SK-N-SH (cell line): ENCODE results near the gene SPAG8. TPM values are rescaled to one million over a fixed set of nuclear protein-coding genes. Genes with fewer than 3 reads are reported as not detected.

Experiments
- CTCF ChIA-PET: fragments of 300-600, 350-600 bp; formaldehyde crosslinking; extraction: SDS; loops from one replicate; lab custom pipeline; 2021; lab: Yijun Ruan, JAX
- POLR2A ChIA-PET: fragments of 350-600 bp; sonication (Branson Sonifier 250); formaldehyde crosslinking; extraction: SDS; loops from one replicate; lab custom pipeline; 2020; ENCODE audit warnings: antibody characterized with exemption, inconsistent platforms; lab: Yijun Ruan, JAX
- DNase-seq: peaks from one replicate; pipeline ENCODE4 v3.0.0; 2012
- H2AFZ ChIP-seq: fragments of 200-600 bp; sonication (generic); 2 replicates; pipeline ENCODE4 v1.8.1; 2016; ENCODE audit warnings: antibody characterized with exemption, mild to moderate bottlenecking, low read depth
- H3F3A ChIP-seq: fragments of 200-600 bp; sonication (generic); replicated peaks from 2 replicates; pipeline ENCODE3; 2016; ENCODE audit warnings: antibody characterized with exemption, mild to moderate bottlenecking; ENCODE audit not compliant: insufficient read depth
- H3K27ac ChIP-seq, 2 experiments: fragments of 200-500 bp in 1 of 2; fragments of 200-600 bp in 1 of 2; sonication (Bioruptor generic) in 1 of 2; sonication (generic), shearing (Covaris generic) in 1 of 2; 2 replicates each; pipeline versions ENCODE4 v1.5.1 to v1.6.1; 2014 to 2016; ENCODE audit warnings: low read depth in 2 of 2, inconsistent platforms in 1 of 2, low read length in 1 of 2, mild to moderate bottlenecking in 1 of 2, mixed read lengths in 1 of 2
- H3K27me3 ChIP-seq: fragments of 200-600 bp; sonication (generic), shearing (Covaris generic); 2 replicates; pipeline ENCODE4 v1.6.1; 2016; ENCODE audit warnings: mixed run types; ENCODE audit not compliant: insufficient read depth
- H3K36me3 ChIP-seq, 2 experiments: fragments of 200-500 bp in 1 of 2; fragments of 200-600 bp in 1 of 2; sonication (Bioruptor generic) in 1 of 2; sonication (generic) in 1 of 2; replicated peaks in 1 of 2; 2 replicates each; pipeline versions ENCODE3 to v1.5.1; 2014 to 2016; ENCODE audit warnings: low read length in 1 of 2, mild to moderate bottlenecking in 1 of 2; ENCODE audit not compliant: insufficient read depth in 2 of 2, control insufficient read depth in 1 of 2
- H3K4me1 ChIP-seq, 2 experiments: fragments of 200-500 bp in 1 of 2; fragments of 200-600 bp in 1 of 2; sonication (Bioruptor generic) in 1 of 2; sonication (generic), shearing (Covaris generic) in 1 of 2; 2 replicates each; pipeline versions ENCODE4 v1.5.1 to v1.6.1; 2014 to 2016; ENCODE audit warnings: low read depth in 1 of 2, low read length in 1 of 2, mixed run types in 1 of 2; ENCODE audit not compliant: insufficient read depth in 2 of 2, control insufficient read depth in 1 of 2
- H3K4me2 ChIP-seq: fragments of 200-600 bp; sonication (generic), shearing (Covaris generic); 2 replicates; pipeline ENCODE4 v1.6.1; 2017; ENCODE audit warnings: mixed run types
- H3K4me3 ChIP-seq, 2 experiments: fragments of 200-500 bp in 1 of 2; fragments of 200-600 bp in 1 of 2; sonication (Bioruptor generic) in 1 of 2; sonication (generic), shearing (Covaris generic) in 1 of 2; 2 replicates each; pipeline versions ENCODE4 v1.5.1 to v1.8.1; 2014 to 2016; ENCODE audit warnings: low read depth in 2 of 2, inconsistent platforms in 1 of 2, low read length in 1 of 2, mild to moderate bottlenecking in 1 of 2, mixed read lengths in 1 of 2, moderate library complexity in 1 of 2
- H3K79me2 ChIP-seq: fragments of 200-600 bp; sonication (generic); 2 replicates; pipeline ENCODE4 v1.8.1; 2017; ENCODE audit warnings: mild to moderate bottlenecking; ENCODE audit not compliant: insufficient read depth
- H3K9ac ChIP-seq: fragments of 200-600 bp; sonication (generic); 2 replicates; pipeline ENCODE4 v1.6.1; 2017; ENCODE audit warnings: mixed run types
- H3K9me2 ChIP-seq: fragments of 200-600 bp; sonication (generic); 2 replicates; pipeline ENCODE4 v1.6.1; 2017; ENCODE audit warnings: mixed run types
- H3K9me3 ChIP-seq: fragments of 200-600 bp; sonication (generic); 2 replicates; pipeline ENCODE4 v1.6.1; 2017; ENCODE audit warnings: mixed run types, mild to moderate bottlenecking, moderate library complexity
- H4K20me1 ChIP-seq: fragments of 200-600 bp; sonication (generic); 2 replicates; pipeline ENCODE4 v1.6.1; 2017; ENCODE audit warnings: mild to moderate bottlenecking, mixed run types; ENCODE audit not compliant: insufficient read depth
- CHD2 ChIP-seq: fragments of 150-350 bp; IDR thresholded peaks from 2 replicates; pipeline ENCODE4 v1.6.1; 2018; ENCODE audit warnings: low read length; ENCODE audit not compliant: partially characterized antibody
- CTCF ChIP-seq: fragments of 200-600 bp; sonication (generic); IDR thresholded peaks from 2 replicates; pipeline ENCODE4 v1.6.1; 2017; ENCODE audit warnings: antibody characterized with exemption, mild to moderate bottlenecking, moderate library complexity
- ELF1 ChIP-seq: IDR thresholded peaks from 2 replicates; pipeline ENCODE4 v1.4.0; 2012
- EP300 ChIP-seq, 2 experiments: IDR thresholded peaks; 2 replicates each; pipeline versions ENCODE4 v1.4.0 to v1.6.1; 2012; ENCODE audit warnings: borderline replicate concordance in 1 of 2, low read depth in 1 of 2, low read length in 1 of 2
- MAX ChIP-seq: IDR thresholded peaks from 2 replicates; pipeline ENCODE4 v1.4.0; 2012; ENCODE audit warnings: low read depth
- MEF2A ChIP-seq: IDR thresholded peaks from 2 replicates; pipeline ENCODE4 v1.4.0; 2012; ENCODE audit warnings: low read depth, borderline replicate concordance
- NRF1 ChIP-seq: IDR thresholded peaks from 2 replicates; pipeline ENCODE4 v1.6.1; 2012; ENCODE audit warnings: low read depth, mild to moderate bottlenecking, low read length
- RCOR1 ChIP-seq: fragments of 150-350 bp; IDR thresholded peaks from 2 replicates; pipeline ENCODE4 v1.6.1; 2017; ENCODE audit warnings: antibody characterized with exemption, low read length
- TCF12 ChIP-seq: IDR thresholded peaks from 2 replicates; pipeline ENCODE4 v1.4.0; 2012
- USF1 ChIP-seq: IDR thresholded peaks from 2 replicates; pipeline ENCODE4 v1.4.0; 2012; ENCODE audit warnings: low read depth, borderline replicate concordance
- YY1 ChIP-seq: IDR thresholded peaks from 2 replicates; pipeline ENCODE4 v1.4.0; 2012; ENCODE audit warnings: low read depth, mild to moderate bottlenecking
- WGBS: methylation state at CpG from one replicate; pipeline ENCODE4 v1.1.6; 2017; ENCODE audit warnings: low lambda C conversion rate; 5-methylcytosine and 5-hydroxymethylcytosine counted together
- polyA plus RNA-seq, 3 experiments: library from polyadenylated mRNA; depleted of rRNA; stranded (reverse); fragments of >200 nt; gene quantifications; 2 replicates each; pipeline ENCODE4 v1.2.3, GENCODE V29; 2012
- TF ChIP-seq, protein P1 (sequence below): fragments of 150-350 bp; IDR thresholded peaks from 2 replicates; pipeline ENCODE4 v1.6.1; 2016; ENCODE audit warnings: mild to moderate bottlenecking, low read depth, low read length

The SPAG8 gene
- polyA plus RNA-seq, 1 of the 3 experiments (the other 2 are of a cell fraction) = 1.5 TPM

- no peak for TF ChIP-seq MEF2A
- no peak for TF ChIP-seq YY1
- TF ChIP-seq NRF1 = no peak
- TF ChIP-seq, protein P1, sequence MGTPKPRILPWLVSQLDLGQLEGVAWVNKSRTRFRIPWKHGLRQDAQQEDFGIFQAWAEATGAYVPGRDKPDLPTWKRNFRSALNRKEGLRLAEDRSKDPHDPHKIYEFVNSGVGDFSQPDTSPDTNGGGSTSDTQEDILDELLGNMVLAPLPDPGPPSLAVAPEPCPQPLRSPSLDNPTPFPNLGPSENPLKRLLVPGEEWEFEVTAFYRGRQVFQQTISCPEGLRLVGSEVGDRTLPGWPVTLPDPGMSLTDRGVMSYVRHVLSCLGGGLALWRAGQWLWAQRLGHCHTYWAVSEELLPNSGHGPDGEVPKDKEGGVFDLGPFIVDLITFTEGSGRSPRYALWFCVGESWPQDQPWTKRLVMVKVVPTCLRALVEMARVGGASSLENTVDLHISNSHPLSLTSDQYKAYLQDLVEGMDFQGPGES = no peak
- no peak for TF ChIP-seq MAX
- TF ChIP-seq ELF1 = no peak
- no peak for TF ChIP-seq CTCF
- TF ChIP-seq TCF12 = no peak
- TF ChIP-seq EP300 (IDR thresholded peaks at IDR 0.05; ENCODE audit: borderline replicate concordance in 1 of 2, low read depth in 1 of 2, low read length in 1 of 2) = no peak
- no peak for TF ChIP-seq USF1
- 93% methylated on average over 1 of the region's 1 CpG for WGBS
- Histone ChIP-seq H3K79me2 (no peaks in the 10 kb centered on the region), H2AFZ (no peak overlapping the region), H3K9ac (no peak overlapping the region), H3K9me2 (no peaks in the 10 kb centered on the region), H3K36me3 (no peaks in the 10 kb centered on the region), H3K4me2 (no peak overlapping the region), H3F3A (no peaks in the 10 kb centered on the region), H3K27ac (no peak overlapping the region), H3K4me3 (no peak overlapping the region), H3K9me3 (no peaks in the 10 kb centered on the region), H3K4me1 (peaks cover 5 to 11% of the 10 kb centered on the region in 2 experiments; a peak in 3 of 4 replicates), H4K20me1 (no peaks in the 10 kb centered on the region), H3K27me3 (no peaks in the 10 kb centered on the region)
- CTCF ChIA-PET = interaction anchor here (1.3 to 4.4 kb wide), 5 partner anchors 9 to 113 kb away, joined by 3 to 13 read pairs (median 6); partner anchors contain the start of gene HINT2
- no peak for DNase-seq
- POLR2A ChIA-PET = interaction anchor here (0.7 kb wide), 1 partner anchor 20 kb away, joined by 4 read pairs; no protein-coding TSS in a partner anchor
Observed at GRCh38 chr9:35769763-35770162, 42.3 kb downstream of the SPAG8 start.

DNA sequence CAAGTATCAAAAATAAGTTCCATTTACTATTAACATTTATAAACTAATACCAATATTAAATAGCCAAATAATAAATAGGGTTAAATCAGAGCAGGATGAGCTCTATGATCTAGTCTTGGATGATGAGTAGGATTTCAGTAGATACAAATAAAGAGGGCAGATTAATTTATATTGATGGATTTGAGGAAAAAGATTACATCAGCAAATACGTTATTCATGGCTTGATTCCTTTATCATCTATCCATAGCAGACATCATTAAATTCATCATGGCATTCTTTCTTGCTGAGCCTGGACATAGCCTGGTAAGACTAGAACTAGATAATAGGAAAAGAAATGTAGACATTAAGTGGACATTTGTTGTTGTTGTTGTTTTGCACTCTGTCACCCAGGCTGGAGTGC lies 44.6 kb downstream of the SPAG8 start:
- no peaks in the 10 kb centered on the region for H3K27me3 ChIP-seq
- 97% methylated on average over 1 of the region's 1 CpG for WGBS
- no peak overlapping the region for H2AFZ ChIP-seq
- peaks cover 5% of the 10 kb centered on the region for H3F3A ChIP-seq
- H3K27ac ChIP-seq = no peak overlapping the region
- ChIA-PET CTCF (interaction anchor here (1.0 to 2.1 kb wide), 2 partner anchors 23 to 71 kb away, joined by 5 to 6 read pairs; no protein-coding TSS in a partner anchor), POLR2A (no interaction called here)
- no peak overlapping the region for H3K9ac ChIP-seq
- H3K9me3 ChIP-seq = no peaks in the 10 kb centered on the region
- H3K9me2 ChIP-seq = no peaks in the 10 kb centered on the region
- no peak for DNase-seq
- H3K36me3 ChIP-seq = no peaks in the 10 kb centered on the region
- H3K4me3 ChIP-seq = no peak overlapping the region
- H3K4me1 ChIP-seq = peaks cover 5 to 11% of the 10 kb centered on the region in 2 experiments; a peak in 3 of 4 replicates
- TF ChIP-seq MEF2A (no peak), TCF12 (no peak), RCOR1 (no peak), CHD2 (no peak), USF1 (no peak)
- TF ChIP-seq, protein P1 = no peak
- TF ChIP-seq, all 33 proteins: peak for 0
- no peaks in the 10 kb centered on the region for H3K79me2 ChIP-seq
- no peaks in the 10 kb centered on the region for H4K20me1 ChIP-seq
- no peak overlapping the region for H3K4me2 ChIP-seq
